Right lobe of liver (tissue), 4 donors: ENCODE results near the gene NCOA3.

Experiments used
- POLR2A ChIP-seq: fragments of 450-650 bp; IDR thresholded peaks from one replicate; pipeline ENCODE4 v1.6.1; 2017; ENCODE audit warnings: antibody characterized with exemption, mild to moderate bottlenecking
- TF ChIP-seq, protein P1 (sequence below), 4 donors: fragments of 200-600 bp in 3 of 4; fragments of 450-650 bp in 1 of 4; IDR thresholded peaks; one replicate each; pipeline versions ENCODE4 v1.5.1 to v1.8.0; 2016 to 2022; ENCODE audit warnings: antibody characterized with exemption in 4 of 4, mild to moderate bottlenecking in 2 of 4
- donor health status: DM: no; HTN: no; CAD: no.
- donor health status: DM: no; HTN: no; CAD: no.
- donor health status: DM: no; HTN: yes; CAD: no.

DNA sequence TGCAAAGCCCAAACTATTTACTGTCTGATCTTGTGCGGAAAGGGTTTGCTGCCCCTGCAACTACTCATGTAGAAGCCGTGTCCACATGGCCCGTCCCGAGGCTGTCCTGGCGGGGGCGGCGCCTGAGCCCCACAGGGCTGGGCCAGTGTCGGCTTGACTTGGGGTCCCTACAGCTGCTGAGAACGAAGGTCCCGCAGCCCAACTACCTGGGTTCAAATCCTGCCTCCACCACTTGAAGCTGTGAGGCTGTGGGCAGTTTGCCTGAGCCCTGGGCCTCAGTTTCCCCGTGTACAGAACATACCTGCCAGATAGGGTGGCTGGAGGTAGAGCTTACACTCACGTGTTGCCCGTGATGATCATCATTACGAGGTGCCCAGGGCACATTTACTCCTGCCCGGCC, 172.5 kb downstream of the NCOA3 start:
- TF ChIP-seq, protein P1, sequence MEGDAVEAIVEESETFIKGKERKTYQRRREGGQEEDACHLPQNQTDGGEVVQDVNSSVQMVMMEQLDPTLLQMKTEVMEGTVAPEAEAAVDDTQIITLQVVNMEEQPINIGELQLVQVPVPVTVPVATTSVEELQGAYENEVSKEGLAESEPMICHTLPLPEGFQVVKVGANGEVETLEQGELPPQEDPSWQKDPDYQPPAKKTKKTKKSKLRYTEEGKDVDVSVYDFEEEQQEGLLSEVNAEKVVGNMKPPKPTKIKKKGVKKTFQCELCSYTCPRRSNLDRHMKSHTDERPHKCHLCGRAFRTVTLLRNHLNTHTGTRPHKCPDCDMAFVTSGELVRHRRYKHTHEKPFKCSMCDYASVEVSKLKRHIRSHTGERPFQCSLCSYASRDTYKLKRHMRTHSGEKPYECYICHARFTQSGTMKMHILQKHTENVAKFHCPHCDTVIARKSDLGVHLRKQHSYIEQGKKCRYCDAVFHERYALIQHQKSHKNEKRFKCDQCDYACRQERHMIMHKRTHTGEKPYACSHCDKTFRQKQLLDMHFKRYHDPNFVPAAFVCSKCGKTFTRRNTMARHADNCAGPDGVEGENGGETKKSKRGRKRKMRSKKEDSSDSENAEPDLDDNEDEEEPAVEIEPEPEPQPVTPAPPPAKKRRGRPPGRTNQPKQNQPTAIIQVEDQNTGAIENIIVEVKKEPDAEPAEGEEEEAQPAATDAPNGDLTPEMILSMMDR (IDR thresholded peaks at IDR 0.05): no peak
- TF ChIP-seq POLR2A: no peak
